ENCODE data around the gene NUMB.

Gene NUMB

GRCh38 chr14:73261075-73261474, 197.3 kb downstream of the NUMB start:
- DNase-seq (ENCODE audit: low read depth): no peak

DNA sequence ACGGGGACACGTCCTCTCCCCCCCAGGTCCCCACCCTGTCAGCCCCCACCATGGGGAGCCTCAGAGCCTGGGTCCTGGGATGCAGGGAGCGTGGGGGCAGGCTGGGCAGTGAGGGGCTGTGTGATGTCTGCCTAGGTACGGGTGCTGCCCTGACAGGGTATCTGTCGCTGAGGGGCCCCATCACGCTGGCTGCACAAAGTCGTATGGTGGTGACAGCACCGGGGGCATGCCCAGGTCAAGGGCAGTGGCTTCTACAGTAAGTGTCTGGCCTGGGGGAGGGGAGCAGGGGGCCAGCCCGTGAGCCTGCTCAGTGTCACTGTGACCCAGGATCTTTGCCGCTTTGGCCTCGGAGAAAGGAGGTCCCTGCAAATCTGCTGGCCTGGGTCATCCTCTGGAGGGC, 197.8 kb downstream of the NUMB start:
- no peak for DNase-seq (ENCODE audit: low read depth)

GRCh38 chr14:73259837-73260236, 198.5 kb downstream of the NUMB start:
- no peak for DNase-seq (ENCODE audit: low read depth)

DNA sequence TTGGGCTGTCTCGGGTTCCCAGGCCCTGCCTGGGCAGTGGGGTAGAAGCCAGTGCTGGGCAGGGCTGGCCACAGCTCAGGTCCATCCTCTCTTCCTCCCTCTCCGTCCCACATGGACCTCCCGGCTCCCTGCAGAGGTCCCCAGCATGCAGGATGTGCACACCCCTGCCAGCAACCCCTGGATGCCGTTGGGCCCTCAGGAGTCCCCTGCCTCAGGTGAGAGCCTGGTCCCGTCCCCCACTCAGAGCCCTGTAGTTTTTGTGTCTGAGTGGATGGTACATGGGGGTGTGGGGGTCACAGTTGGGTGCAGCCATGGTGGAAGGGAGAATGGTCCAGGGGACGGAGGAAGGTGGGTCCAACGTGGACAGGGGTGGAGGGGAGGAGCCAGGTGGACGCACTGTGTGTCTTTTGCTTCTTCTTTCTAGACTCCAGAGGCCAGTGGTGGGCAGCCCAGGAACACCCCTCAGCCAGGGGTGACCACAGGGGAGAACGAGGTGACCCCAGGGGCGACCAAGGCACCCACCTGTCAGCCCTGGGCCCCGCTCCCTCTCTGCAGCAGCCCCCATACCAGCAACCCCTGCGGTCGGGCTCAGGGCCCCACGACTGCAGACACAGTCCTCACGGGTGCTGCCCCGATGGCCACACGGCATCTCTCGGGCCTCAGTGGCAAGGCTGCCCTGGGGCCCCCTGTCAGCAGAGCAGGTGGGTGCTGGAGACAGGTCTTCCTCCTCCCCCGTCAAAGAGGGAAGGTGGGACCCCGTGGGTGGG, 199.3 kb downstream of the NUMB start:
- DNase-seq (ENCODE audit: low read depth): no peak

DNA sequence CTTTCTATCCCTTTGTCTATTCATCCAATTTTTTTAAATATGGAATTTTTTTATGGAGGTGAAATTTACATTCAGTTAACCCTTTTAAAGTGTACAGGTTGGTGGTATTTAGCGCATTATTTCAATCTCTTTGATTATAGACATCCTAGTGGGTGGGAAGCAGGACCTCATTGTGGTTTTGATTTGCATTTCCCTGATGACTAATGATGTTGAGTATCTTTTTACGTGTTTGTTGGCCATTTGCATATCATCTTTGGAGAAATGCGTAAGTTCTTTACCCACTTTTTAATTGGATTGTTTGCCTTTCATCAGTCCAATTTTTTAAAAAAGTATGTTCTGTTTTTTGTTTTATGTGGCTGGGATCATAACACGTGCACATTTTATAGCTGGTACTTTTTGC, 200.3 kb downstream of the NUMB start:
- DNase-seq (ENCODE audit: low read depth): no peak

GRCh38 chr14:73255693-73256225, 202.6 kb downstream of the NUMB start:
- no peak for DNase-seq (ENCODE audit: low read depth)

- DNase-seq (ENCODE audit: low read depth): no peak
Observed at GRCh38 chr14:73255005-73255400, 203.3 kb downstream of the NUMB start.

DNA sequence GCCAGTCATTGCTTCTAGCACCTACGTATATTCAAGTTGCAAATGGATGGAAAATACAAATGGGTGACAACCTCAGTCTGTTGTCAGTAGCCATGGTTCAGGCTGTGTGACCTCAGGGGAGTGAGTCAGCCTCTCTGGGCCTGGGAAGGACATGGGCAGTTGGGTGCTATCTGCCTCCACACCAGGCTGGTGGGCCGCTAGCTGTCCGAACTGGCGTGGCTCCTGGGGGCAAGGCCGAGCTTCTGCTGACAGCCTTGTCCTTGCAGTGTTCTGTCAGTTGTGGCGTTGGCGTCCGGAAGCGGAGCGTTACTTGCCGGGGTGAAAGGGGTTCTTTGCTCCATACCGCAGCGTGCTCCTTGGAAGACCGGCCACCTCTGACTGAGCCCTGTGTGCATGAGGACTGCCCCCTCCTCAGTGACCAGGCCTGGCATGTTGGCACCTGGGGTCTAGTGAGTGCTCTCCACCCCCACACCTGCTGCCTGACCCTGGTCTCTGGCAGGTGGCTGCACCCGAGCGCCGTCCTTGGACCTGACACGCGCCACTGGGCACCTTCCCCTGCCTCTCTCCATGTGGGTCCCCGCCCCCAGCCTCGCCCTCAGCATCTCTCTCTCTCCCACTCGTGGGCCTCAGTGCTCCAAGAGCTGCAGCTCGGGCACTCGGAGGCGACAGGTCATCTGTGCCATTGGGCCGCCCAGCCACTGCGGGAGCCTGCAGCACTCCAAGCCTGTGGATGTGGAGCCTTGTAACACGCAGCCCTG, 203.9 kb downstream of the NUMB start:
- DNase-seq (ENCODE audit: low read depth): no peak

GRCh38 chr14:73253721-73254120, 204.6 kb downstream of the NUMB start:
- no peak for DNase-seq (ENCODE audit: low read depth)

- no peak for DNase-seq (ENCODE audit: low read depth)
Observed at GRCh38 chr14:73253323-73253610, 205.1 kb downstream of the NUMB start.

DNA sequence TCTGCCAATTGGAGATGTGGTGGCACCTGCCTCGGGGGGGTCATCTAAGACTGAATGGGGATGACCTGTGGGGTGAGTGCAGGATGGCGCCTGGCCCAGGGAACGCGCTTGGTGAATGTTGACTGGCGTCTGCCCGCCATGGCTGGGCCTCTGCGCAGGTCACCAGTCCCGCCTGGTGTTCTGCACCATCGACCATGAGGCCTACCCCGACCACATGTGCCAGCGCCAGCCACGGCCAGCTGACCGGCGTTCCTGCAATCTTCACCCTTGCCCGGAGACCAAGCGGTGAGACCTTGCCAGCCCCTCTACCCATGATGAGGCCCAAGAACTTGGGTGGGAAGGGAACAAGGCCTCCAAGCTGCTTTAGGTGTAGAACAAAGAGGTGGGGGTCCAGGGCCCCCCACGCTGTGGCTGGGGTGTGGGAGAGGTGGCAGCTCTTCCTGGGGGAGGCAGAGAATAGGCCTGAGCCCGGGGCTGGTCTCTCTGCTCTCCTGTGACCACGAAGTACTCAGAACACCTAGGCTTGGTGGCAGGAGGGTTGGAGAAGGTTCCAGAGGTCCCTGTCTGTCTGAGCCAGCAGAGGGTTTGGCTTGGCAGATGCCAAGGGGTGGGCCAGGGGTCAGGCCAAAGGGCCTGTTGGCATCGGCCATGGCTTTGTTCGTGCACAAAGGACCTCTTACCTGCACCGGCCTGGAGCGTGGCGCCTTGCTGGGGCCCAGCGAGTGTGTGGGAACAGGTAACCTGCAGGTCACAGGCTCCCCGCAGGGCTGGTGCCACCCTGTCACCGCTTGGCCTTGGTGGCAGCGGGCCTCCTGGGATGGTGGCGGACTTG, 205.6 kb downstream of the NUMB start:
- DNase-seq (ENCODE audit: low read depth): no peak

DNA sequence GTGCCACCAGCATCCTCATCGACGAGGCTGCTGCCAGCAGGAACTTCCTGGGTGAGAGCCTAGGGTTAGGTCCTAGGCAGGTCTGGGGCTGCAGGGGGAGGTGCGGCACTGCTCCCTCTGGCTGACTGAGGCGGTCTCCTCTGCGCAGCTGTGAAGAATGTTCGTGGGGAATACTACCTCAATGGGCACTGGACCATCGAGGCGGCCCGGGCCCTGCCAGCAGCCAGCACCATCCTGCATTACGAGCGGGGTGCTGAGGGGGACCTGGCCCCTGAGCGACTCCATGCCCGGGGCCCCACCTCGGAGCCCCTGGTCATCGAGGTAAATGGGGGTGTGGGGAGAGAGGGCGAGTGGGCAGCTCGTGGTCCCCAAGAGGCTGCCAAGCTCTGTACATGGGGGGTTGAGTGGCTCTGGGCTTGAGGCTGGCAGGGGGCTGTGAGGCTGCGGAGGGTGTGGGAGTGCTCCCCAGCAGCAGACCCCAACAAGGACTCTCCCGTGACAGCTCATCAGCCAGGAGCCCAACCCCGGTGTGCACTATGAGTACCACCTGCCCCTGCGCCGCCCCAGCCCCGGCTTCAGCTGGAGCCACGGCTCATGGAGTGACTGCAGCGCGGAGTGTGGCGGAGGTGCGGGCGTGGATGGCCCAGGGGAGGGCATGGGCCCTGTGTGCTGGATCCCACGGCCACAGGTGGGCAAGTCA, 206.7 kb downstream of the NUMB start:
- DNase-seq (ENCODE audit: low read depth): no peak

DNA sequence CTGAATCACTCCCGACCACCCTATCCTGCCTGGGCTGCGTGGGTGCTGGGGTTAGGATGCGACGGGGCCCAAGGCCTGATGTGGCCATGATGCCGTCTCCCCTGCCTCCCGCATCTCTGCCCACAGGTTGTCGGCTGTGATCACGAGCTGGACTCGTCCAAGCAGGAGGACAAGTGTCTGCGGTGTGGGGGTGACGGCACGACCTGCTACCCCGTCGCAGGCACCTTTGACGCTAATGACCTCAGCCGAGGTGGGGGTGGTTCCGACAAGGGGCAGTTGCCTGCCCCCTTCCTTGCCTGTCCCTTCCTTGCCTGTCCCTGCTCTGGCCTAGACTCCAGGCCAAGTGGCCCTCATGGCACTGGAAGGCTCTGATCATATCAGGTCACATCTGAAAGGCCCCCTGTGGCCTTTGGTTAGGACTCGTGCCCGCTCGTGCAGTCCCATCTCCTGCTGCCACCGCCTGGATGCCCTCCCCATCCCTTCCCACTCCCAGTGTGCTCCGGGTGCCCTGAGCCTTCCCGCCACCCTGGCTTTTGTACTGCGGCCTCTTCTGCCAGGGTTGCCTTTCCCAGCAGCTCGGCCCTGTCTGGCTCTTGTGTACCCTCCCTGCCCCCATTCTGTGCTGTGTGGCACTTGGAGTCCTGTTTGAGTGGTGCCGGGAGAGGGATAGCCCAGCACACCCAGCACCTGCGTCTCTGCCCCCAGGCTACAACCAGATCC, 207.4 kb downstream of the NUMB start:
- no peak for DNase-seq (ENCODE audit: low read depth)

DNA sequence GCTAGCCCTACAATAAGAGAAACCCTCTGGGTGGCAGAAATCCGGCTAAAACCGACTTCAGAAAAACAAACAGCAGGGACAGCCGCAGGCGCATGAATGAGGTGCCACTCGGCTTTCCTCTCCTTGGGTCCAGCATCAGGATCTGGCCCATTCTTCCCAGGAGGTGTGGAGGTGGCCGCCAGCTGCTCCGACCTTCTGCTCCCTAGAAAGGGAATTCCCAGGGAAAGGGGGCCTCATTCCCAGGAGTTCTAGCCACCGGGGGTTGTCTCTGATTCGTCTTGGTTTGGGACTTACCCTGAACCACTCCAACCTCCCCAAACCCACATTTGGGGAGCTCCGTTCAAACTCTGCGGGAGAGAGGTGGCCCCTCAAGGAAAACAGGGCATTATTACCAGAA, 208.0 kb downstream of the NUMB start:
- no peak for DNase-seq (ENCODE audit: low read depth)

- no peak for DNase-seq (ENCODE audit: low read depth)
Observed at GRCh38 chr14:73249564-73250316, 208.6 kb downstream of the NUMB start.

- no peak for DNase-seq (ENCODE audit: low read depth)
Observed at GRCh38 chr14:73249108-73249507, 209.2 kb downstream of the NUMB start.

DNA sequence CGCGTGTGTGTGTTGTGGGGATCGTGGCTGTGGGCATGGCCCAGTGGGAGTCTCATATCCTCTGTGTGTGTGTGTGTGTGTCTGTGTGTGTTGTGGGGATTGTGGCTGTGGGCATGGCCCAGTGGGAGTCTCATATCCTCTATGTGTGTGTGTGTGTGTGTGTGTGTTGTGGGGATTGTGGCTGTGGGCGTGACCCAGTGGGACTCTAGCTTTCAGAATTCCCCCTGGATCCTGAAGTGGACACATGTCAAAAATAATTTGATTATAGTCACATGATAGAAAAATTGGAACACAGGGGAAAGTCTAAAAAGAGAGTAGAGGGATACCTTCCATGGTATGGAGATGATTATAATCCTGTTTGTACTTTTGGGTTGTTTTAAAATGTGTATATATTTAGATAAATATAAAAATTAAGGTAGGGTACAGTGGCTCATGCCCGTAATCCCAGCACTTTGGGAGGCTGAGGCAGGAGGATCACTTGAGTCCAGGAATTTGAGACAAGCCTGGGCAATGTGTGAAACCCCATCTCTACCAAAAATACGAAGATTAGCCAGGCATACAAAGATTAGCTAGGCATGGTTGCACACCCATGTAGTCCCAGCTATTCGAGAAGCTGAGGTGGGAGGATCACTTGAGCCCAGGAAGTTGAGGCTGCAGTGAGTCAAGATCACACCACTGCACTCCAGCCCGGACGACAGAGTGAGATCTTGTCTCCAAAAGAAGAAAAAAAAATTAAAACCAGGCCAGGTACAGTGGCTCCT, 210.1 kb downstream of the NUMB start:
- DNase-seq (ENCODE audit: low read depth): peak; percentile 45

GRCh38 chr14:73246387-73247150, 211.8 kb downstream of the NUMB start:
- DNase-seq (ENCODE audit: low read depth): no peak

Measured in amniotic epithelial cell (primary cell).